ENCODE data around the gene MXD1. TPM values are rescaled to one million over a fixed set of nuclear protein-coding genes. Genes with fewer than 3 reads are reported as not detected.

MXD1 gene
- total RNA-seq, 1 donor from 2014 or later, result 12.2 TPM

DNA sequence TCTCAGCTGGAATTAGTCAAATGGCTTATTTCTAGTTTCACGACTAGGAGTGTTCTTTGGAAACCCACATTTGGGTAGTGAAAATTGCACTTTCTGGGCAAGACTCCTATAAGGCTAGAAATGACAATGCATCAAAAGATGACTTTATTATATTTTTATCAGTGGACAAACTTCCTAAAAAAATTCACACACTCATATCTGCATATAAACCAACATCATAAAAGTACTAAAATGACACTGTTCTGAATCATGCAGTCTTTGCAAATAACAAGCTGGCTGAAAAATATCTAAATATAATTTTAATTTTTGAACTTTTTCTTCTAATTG is 17.6 kb downstream of the MXD1 start:
- no peak for DNase-seq (ENCODE audit: low spot score in 2 of 2)
- FAIRE-seq, result no peak

DNA sequence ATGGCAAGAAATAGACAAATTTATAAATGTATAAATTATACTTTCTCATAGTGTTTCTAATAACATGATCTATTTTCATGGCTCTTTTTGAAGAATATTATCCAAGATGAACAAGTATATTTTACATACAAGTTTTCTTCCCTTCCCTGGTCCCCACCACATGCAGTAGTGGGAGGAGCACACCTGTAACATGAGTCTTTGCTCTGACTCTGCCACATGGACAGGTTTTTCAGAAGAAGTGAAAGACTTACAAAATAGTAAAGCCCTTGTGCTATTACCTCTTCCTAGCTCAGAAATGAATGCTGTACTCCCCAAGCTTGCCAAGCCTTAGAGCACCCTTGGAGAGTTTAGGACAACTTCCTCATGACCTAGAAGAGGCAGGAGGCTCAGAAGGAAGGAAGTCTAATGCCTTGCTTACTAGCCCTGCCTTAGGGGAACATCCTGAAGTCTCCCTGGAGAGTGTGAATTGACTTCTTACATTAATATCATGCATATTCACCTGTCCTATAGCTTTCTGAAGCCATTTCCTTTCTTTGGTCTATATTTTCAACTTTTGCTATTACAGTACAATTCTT is 18.4 kb downstream of the MXD1 start:
- no peak for FAIRE-seq
- DNase-seq (ENCODE audit: low spot score in 2 of 2), result no peak

DNA sequence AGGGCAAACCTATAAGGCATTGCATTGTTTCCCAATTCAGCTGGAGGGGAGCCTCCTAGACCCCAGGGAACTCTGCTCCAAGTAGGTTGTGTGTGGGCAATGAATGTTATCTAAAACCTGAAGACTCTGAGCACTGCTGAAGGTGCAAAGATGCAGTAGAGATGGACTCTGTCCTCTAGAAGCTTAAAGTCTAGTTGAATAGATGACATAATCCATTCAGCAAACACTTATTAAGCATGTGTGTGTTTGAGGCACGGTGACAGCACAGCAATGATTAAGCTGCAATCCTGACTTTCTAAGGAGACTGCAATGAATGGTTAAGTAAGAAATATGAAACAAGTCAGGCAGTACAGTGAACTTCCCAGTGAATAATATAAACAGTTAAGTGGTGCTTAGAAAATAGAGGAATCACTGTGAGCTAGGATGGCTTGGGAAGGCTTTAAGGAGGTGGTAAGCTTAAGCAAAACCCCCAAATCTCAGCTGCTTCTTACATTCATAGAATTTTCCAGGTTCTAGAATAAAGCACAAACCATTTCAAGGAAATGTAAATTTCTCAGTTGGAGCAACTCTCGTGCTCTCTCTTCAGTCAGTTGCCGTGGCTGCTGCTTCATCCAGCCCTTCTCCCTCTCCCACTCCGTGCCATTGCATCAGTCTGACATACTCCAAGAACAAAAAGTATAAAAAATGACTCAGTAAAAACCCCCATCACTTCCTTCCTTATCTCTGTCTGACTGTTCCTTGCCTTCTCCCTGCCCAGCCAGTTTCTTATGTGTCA is 19.1 kb downstream of the MXD1 start:
- DNase-seq (ENCODE audit: low spot score in 2 of 2), result no peak
- FAIRE-seq, result no peak

DNA sequence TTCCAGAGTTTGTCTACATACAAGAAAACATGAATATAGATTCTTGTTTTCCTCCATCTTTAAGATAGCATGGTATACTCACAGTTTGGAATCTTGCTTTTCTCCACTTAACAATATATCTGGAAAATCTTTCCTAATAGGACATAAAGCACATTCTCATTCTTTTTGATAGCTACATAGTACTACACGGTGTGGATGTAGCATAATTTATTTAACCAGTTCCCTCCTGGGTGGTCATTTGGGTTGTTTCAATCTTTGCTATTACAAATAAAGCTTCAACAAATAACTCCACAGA is 19.7 kb downstream of the MXD1 start:
- FAIRE-seq (no peak), DNase-seq (ENCODE audit: low spot score in 2 of 2) (no peak)

DNA sequence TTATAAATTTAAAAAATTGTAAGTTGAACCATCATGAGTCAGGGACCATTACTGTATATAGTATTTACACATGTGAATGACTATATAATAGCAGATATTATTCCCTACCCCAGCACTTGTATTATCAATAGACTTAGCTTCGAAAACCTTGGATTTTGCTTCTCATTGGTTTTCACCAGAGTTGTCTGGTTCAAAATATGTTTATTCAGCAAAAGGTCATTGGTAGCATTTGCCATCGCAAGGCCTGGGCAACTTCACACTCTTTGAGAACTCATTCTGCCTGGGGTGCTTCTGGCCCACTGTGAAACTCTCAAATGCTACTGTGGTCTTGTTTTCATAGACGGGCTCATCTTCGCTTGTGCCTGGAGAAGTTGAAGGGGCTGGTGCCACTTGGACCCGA is 20.1 kb downstream of the MXD1 start:
- FAIRE-seq (no peak), DNase-seq (ENCODE audit: low spot score in 2 of 2) (no peak)

DNA sequence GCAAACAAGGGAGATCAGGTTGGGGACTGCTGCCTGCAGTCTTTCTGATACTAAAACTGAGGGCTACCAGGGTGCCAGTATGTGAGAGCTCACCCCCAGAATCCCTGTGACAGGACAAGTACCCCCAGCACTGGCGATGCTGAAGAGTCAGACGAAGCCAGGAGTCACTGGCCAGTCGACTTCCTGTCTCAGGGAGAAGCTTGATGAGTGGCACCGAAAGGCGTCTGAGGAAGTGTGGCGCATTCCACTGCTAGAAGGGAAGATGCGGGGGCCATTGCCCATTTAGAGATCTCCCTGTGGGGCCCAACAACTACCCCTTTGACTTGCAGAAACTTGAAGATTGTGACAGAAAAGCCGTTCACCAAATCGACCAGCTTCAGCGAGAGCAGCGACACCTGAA is 22.0 kb downstream of the MXD1 start:
- DNase-seq (ENCODE audit: low spot score in 2 of 2) (no peak), FAIRE-seq (no peak)

DNA sequence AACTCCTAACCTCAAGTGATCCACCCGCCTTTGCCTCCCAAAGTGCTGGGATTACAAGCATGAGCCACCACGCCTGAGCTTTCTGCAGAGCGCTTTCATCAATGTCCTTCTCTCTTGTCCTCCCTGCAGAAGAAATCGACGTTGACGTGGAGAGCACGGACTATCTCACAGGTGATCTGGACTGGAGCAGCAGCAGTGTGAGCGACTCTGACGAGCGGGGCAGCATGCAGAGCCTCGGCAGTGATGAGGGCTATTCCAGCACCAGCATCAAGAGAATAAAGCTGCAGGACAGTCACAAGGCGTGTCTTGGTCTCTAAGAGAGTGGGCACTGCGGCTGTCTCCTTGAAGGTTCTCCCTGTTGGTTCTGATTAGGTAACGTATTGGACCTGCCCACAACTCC is 23.1 kb downstream of the MXD1 start:
- FAIRE-seq (no peak), DNase-seq (ENCODE audit: low spot score in 2 of 2) (no peak)

DNA sequence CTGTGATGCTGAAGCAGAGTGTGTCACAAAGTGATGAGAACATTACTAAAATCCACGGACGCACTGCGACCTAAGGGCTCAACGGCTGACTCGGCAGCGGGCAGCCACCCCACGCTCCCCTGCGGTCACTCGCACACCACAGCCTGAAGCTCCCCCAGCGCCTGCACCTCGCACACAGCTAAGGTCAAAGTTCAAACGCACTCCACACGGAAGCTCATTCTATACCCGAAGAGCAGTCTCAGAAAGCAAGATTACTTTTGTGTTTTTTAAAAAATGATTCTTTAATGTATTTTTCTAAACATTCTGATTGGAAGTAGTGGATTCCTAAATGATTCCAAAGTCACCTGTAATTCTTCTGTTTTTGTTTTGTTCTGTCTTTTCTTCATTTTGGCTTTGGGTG is 24.8 kb downstream of the MXD1 start:
- no peak for DNase-seq (ENCODE audit: low spot score in 2 of 2)
- no peak for FAIRE-seq

DNA sequence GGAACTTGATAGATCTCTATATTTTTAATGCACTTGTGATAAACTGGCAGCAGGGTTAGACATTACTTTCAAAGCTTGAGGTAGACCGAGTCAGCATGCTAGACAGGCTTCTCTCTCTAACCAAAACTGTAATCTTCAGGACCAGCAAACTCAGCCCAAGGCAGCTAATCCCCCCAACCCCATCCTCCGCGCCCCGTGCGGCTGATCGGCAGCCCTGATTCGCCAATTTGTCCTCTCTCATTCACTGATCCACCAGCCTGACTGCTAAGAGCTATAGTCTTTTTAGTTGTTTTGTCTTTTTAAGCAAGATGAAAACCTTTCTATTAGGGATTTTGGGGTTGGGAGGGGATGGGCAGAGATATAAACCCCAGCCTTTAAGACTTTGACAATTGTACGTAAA is 25.8 kb downstream of the MXD1 start:
- DNase-seq (ENCODE audit: low spot score in 2 of 2) (no peak), FAIRE-seq (no peak)

DNA sequence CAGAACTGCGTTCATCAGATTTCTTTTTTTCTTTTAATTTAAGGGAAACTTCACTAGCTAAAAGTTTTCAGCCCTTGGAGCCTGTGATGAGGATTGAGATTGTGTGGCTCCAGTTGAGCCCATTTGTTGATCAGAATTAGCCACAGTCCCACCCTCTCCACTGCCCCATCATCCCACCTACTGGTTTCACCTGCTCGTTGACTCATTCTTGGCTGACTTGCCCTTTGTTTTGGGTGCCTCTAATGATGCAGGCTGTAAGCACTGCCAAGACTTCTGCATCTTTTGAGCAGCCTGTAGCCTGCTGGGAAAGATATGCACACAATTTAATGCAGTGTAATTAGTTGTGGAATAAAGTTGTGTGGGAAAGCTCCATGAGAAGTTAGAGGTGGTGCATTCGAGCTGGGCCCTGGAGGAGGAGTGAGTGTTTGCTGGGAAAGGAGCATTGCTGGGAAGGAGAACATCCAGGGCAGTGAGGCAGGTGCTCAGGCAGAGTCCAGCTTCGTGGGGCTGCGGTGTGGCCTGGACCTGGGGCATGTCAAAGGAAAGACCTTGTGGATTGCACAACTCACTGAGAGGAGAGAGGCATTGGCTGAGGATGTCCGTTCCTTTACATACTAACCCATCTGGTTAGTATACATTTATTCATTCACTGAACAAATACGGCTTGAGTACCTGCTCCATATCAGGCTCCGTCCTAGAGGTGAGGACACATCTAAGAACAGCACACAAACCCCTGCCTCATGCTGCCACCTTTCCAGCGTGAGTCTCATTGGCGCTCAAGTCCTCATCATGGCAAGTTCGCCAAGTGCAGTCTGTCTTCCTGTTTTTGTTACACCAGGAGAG is 28.3 kb downstream of the MXD1 start:
- FAIRE-seq (no peak), DNase-seq (ENCODE audit: low spot score in 2 of 2) (no peak)

DNA sequence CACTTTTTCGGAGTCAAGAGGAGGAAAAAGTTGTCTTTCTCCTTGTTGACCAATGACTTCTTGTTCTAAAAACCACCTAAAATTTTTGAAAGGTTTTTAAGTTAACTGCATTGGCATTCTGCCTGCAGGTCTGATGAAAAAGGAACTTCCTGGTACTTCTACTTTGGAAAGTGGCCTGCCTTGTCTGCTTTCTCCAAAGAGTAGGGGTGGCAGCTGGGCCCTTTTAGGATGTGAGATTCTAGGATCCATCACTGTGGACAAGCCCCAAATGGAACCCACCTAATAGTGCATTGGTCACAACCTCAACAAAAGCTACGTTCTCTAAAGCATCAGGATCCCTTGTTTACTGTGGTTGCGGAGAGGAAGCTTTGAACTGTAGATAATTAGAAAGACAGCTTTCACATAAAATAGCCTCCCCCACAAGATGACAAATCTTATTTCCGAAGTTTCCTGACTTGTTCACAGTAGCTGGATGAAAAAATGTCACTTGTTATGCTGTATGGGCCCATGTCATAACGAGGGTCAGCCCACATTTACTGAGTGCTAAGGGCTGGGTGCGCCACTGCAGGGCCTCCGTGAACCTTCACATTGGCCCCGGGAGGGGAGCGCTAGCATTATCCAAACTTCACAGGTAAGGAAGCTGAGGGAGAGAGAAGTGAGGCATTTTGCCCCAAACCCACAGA is 29.1 kb downstream of the MXD1 start:
- no peak for DNase-seq (ENCODE audit: low spot score in 2 of 2)
- FAIRE-seq, result no peak

DNA sequence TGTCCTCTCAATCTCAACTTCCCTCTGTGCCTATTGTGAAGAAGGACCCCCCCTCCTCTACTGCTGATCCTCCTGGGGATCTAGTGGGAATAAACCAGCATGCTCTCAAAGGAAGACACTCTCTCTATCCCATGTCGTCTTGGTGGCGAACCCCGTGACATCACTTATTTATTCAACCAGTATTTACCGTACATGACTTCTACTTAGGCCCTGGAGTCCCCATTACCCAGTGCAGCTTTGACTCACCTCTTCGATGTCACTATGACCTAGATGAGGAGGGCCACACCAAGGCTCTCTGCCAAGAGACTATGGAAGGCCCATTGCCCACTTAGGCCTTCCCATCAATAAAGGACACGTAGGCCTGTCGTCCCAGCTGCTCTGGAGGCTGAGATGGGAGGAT is 29.8 kb downstream of the MXD1 start:
- no peak for DNase-seq (ENCODE audit: low spot score in 2 of 2)
- FAIRE-seq, result no peak

DNA sequence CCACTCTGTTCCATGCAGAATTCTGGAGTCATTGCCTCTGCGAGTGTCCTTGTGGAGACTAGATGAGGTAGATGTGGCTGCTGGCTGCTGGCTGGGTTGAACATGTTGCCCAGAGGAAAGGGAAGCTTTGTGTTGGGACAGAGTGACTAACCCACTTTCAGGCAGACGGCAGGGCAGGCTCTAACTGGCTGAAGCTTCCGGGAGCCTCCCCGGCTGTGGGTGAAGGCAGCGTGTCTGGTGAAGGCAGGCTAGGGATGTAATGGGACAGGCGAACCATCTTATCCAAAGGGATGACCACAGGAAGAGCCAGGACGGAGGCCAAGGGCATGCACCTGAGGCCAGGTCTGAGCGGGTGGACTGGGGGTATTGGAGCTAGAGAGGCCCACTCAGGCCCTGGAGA is 30.5 kb downstream of the MXD1 start:
- DNase-seq (ENCODE audit: low spot score in 2 of 2), result no peak
- FAIRE-seq, result no peak

DNA sequence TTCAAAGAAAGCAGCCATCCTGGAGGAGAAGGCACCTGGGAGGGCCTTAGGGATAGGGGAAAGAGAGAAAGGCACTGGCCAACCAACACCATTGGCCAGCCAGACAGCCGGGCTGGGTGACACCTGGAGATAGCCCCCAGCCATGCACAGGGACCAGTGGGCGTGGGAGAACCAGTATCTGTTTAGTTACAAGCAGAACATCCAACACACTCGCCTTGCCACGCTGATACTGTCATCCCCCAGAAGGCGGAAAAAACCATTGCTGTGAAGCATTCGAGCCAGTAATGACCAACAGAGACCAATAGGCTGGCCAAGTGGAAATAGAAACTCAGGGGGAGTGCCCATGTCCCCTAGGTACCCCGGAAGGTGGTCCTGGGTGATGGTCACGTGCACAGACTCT is 31.0 kb downstream of the MXD1 start:
- no peak for DNase-seq (ENCODE audit: low spot score in 2 of 2)
- no peak for FAIRE-seq

DNA sequence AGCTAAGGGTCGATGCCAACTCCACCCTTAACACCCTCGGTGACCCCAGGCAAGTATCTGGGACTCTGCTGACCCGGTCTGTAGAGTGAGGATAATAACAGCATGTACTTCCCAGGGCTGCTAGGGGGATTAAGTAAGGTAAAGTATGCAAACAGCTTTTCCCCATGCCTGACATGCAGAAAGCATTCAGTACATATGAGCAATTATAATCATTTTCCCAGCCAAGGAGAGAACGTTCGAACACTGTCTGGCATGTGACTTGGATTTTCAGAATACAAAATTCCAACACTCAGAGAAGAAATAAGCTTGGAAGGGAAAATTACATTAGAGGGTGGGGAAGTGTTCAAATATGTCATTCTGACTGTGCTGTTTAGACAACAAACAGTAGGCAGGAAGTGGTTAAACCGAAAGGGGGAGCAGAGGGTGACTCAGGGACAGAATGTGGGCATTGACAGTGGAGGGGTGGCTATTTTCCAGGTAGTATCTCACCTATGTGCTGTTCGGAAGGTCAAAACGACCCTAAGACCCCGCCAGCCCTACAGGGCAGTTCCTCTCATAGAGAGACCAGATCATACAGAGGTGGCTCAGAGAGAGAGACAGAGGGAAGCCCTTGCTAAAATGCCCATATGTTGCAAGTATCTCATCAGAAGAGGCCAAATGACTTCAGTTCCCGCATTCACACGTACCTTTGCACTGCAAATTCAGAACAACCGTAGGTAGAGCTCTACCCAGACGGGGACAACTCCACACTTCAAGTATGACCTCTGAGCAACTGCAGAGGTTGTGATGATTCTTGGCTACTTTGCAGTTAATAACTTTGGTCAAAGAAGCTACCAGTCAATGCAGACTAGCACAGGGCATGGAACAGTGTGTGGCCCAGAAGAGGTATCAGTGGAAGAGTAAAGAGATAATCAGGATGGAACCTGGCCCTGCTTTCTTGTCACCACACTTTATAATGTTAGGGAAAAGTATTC is 31.7 kb downstream of the MXD1 start:
- DNase-seq (ENCODE audit: low spot score in 2 of 2) (no peak), FAIRE-seq (no peak)

DNA sequence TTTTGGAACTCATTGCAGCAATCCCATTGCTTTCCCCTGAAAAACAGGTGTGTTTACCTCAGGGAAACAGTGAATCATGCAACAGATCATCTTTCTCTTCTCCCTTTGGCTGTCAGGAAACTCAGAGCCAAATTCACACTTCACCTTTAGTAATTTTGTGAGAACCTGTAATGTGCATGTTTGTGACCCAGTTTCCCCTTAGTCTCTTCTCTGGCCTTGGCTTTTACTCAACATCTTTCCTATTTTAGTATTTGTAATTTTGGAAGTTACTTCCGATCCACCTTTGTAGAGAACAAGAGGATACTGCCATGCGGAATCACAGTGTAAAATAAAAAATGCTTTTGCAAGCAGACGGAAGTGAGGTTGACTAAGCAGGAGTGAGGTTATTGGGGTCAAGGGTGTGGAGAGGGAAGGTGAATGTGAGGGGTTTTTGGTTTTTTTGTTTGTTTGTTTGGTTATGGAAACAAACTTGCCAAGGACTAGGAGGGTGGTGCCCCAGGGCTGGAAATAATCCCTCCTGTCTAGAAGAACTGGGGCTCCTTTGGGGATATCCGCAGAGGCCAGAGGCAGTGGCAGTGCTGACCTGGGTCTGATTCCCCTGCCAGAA is 32.5 kb downstream of the MXD1 start:
- FAIRE-seq (no peak), DNase-seq (ENCODE audit: low spot score in 2 of 2) (no peak)

DNA sequence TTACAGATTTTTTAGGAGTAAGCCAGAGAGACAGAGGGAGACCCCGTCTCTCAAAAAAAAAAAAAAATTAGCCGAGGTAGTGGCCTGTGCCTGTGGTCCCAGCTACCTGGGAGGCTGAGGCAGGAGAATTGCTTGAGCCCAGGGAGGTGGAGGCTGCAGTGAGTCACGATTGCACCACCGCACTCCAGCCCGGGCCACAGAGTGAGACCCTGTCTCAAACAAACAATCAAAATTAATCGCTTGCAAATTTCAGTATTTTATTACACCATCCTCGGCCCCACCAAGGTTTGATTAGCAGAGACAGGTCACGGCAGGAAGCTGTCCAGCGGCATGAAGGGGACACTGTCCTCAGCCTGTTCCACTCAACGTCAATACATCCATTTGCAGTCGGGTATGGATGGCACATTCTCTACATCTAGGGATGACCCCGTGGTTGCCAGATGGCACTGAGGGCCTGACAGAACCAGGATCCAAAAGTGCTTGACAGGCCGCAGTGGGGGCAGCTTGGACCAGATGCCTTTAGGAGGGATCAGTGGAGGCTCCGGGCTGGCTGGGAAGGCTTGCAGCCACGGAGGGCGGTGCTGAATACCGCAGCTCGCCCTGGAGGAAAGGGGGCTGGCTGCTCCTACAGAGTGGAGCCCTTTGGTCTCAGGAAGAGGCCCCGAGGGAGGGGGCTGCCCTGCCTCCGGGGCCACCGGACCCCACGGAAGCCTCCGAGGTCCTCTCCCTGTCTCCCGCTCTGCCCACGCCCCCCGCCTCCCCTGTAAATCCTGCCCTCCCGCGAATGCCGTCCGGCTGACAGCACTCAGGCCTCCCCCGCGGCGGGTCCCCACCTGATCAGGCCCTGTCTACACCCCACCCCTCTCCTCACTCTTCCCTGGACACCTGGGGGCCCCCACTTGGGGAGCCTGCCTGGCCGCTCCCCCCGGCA is 33.4 kb downstream of the MXD1 start:
- FAIRE-seq, result no peak

DNA sequence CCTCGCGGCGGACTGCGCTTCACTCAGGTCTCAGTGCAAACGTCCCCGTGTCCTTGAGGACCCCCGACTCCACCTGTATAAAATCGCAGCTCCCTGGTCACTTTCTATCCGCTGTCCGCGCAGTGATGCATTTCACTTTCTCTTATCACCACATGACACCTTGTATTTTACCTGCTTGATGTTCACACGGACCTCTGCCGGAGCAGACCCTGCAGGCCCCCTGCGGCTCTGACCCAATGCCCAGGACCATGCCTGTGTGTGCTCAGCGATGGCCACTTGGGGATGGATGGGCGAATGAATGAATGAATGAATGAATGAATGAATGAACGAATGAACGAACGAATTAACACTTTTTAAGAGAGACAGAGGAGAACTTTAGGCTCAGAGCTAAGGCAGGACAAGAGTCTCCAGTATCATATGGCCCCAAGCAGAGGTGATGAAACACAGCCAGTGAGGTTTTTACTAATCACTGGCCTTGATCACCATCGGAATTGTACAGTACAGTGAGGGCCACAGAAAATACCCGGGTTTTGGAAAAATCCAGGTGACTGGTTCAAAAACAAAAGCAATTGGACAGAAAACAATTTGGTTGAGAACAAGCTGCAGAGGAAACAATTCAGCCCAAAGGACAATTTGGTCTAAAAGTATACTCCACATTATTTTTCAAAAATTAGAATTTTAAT is 34.2 kb downstream of the MXD1 start:
- no peak for DNase-seq (ENCODE audit: low spot score in 2 of 2)

More for the DNA sequence above, 33.4 kb downstream of the MXD1 start:
- no peak for DNase-seq (ENCODE audit: low spot score in 2 of 2)

More for the DNA sequence above, 34.2 kb downstream of the MXD1 start:
- no peak for FAIRE-seq
